PC-3 (cell line): Measurements from ENCODE around the gene PIK3R3.

Source experiments
- CTCF ChIP-seq: fragments of 300-600 bp; sonication (generic); conservative IDR thresholded peaks from 2 replicates; pipeline ENCODE4 v1.5.1; 2017; ENCODE audit warnings: antibody characterized with exemption, low read depth, mild to moderate bottlenecking, low read length
- EZH2 ChIP-seq: fragments of 300-600 bp; sonication (generic); IDR thresholded peaks from one replicate; pipeline ENCODE4 v1.6.1; 2017; ENCODE audit warnings: antibody characterized with exemption, mild to moderate bottlenecking, low read length; ENCODE audit not compliant: unreplicated experiment

- no peak for TF ChIP-seq EZH2
- no peak for TF ChIP-seq CTCF
Observed at GRCh38 chr1:46077644-46078043, 54.8 kb downstream of the PIK3R3 start.
